GM21423 (cell line): ENCODE data around the gene FBXO45.
"Not testable (repeated sequence)": the region's sequence is repeated elsewhere in the genome, so short reads cannot be mapped to it uniquely, and the experiment has no call there.

Source experiments
- ATAC-seq: cut with Tn5 transposase; IDR thresholded peaks from one replicate; pipeline ENCODE4 v1.9.1; 2021; ENCODE audit warnings: mild to moderate bottlenecking, moderate library complexity; ENCODE audit not compliant: unreplicated experiment

Gene FBXO45

GRCh38 chr3:196555295-196555694 lies 13.2 kb upstream of the FBXO45 start:
- no peak for ATAC-seq

GRCh38 chr3:196557236-196557635 lies 11.2 kb upstream of the FBXO45 start:
- ATAC-seq, result no peak

GRCh38 chr3:196558476-196558875 lies 10.0 kb upstream of the FBXO45 start:
- ATAC-seq, result no peak

GRCh38 chr3:196559826-196560225 lies 8.6 kb upstream of the FBXO45 start:
- no peak for ATAC-seq

GRCh38 chr3:196563721-196564225 lies 4.7 kb upstream of the FBXO45 start:
- ATAC-seq, result no peak

GRCh38 chr3:196569003-196569516 lies 600 bp downstream of the FBXO45 start:
- ATAC-seq, result peak; percentile 33

- ATAC-seq, result not testable (repeated sequence)
These were observed 1.9 kb downstream of the FBXO45 start for GRCh38 chr3:196570332-196570731.

GRCh38 chr3:196572389-196572788 lies 3.9 kb downstream of the FBXO45 start:
- ATAC-seq, result no peak

- ATAC-seq, result no peak
These were observed 16.7 kb downstream of the FBXO45 start for GRCh38 chr3:196585044-196585757.

- ATAC-seq, result no peak
These were observed 21.8 kb downstream of the FBXO45 start for GRCh38 chr3:196590279-196590678.

- ATAC-seq, result no peak
These were observed 27.9 kb downstream of the FBXO45 start for GRCh38 chr3:196596355-196596754.

GRCh38 chr3:196597971-196598733 lies 29.7 kb downstream of the FBXO45 start:
- not testable (repeated sequence) for ATAC-seq

- ATAC-seq, result no peak
These were observed 31.3 kb downstream of the FBXO45 start for GRCh38 chr3:196599734-196600128.

- no peak for ATAC-seq
These were observed 31.9 kb downstream of the FBXO45 start for GRCh38 chr3:196600359-196600758.

GRCh38 chr3:196602673-196603072 lies 34.2 kb downstream of the FBXO45 start:
- no peak for ATAC-seq

- no peak for ATAC-seq
These were observed 35.2 kb downstream of the FBXO45 start for GRCh38 chr3:196603683-196604082.

- ATAC-seq, result no peak
These were observed 36.1 kb downstream of the FBXO45 start for GRCh38 chr3:196604548-196604947.

- ATAC-seq, result no peak
These were observed 40.2 kb downstream of the FBXO45 start for GRCh38 chr3:196608693-196609092.

GRCh38 chr3:196609343-196609775 lies 40.9 kb downstream of the FBXO45 start:
- ATAC-seq, result peak; percentile 71

- ATAC-seq, result no peak
These were observed 41.5 kb downstream of the FBXO45 start for GRCh38 chr3:196609805-196610515.
